Neural progenitor cell (in vitro differentiated cells): Measurements from ENCODE around the gene UBIAD1.

ENCODE experiments used
- CTCF ChIP-seq: fragments of 200-600 bp; sonication (generic); IDR thresholded peaks from 2 replicates; pipeline ENCODE4 v1.5.1; 2017; ENCODE audit warnings: antibody characterized with exemption, mild to moderate bottlenecking
- EZH2 ChIP-seq: fragments of 200-600 bp; sonication (generic); IDR thresholded peaks from 2 replicates; pipeline ENCODE4 v1.6.1; 2017; ENCODE audit warnings: antibody characterized with exemption, mild to moderate bottlenecking, moderate library complexity

- TF ChIP-seq CTCF (peak; percentile 96), EZH2 (no peak)
Measured at GRCh38 chr1:11337580-11338073, 64.6 kb downstream of the UBIAD1 start.
